ENCODE measurements around the gene TDRD15. TPM values are rescaled to one million over a fixed set of nuclear protein-coding genes. Genes with fewer than 3 reads are reported as not detected.

TDRD15 gene
- total and polyA plus RNA-seq, 2 of the 13 experiments (the other 11 are each of a cell fraction or from before 2014, with no cell fraction given) = 0.12 to 0.29 TPM

DNA sequence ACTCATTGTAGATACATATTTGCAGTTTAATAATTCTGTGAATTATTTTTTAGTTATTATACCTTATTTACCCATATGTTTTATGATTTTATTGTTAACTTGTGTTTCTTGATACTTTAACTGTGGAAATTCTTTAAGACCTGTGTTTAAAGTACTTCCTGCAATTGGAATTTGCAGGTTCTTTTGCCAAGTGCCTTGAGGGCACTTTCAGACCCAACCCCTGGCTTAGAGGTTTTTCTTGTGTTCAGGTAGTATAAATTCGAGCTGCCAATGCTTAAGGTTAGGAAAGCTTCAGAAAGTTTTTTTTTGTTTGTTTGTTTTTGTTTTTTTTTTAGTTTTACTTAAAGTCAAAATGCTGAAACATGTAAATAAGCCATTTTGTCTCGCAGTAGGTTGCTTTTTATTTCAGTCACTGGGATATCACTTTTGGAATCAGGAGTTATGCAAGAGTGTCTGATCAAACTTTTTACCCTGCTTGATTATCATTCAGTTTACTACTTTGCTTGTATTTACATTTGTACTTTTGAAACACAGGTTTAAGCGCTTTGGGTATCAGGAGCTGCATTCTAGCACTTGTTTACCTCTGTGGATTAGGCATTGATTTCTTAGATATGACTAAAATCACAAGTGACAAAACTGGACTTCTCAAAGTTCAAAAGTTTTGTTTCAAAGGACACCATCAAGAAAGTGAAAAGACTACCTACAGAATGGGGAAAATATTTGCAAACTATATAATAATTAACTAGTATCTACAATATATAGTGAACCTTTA lies 31.8 kb downstream of the TDRD15 start (continued):
- TF ChIP-seq, protein P1, sequence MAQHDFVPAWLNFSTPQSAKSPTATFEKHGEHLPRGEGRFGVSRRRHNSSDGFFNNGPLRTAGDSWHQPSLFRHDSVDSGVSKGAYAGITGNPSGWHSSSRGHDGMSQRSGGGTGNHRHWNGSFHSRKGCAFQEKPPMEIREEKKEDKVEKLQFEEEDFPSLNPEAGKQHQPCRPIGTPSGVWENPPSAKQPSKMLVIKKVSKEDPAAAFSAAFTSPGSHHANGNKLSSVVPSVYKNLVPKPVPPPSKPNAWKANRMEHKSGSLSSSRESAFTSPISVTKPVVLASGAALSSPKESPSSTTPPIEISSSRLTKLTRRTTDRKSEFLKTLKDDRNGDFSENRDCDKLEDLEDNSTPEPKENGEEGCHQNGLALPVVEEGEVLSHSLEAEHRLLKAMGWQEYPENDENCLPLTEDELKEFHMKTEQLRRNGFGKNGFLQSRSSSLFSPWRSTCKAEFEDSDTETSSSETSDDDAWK (CRISPR knock-in tag; IDR thresholded peaks at IDR 0.05) = no peak
- TF ChIP-seq SNRNP70 (IDR thresholded peaks at IDR 0.05; ENCODE audit: low read depth, low read length) (no peak), SP2 (CRISPR knock-in tag; IDR thresholded peaks at IDR 0.05) (no peak), ZNF484 (CRISPR knock-in tag; IDR thresholded peaks at IDR 0.05; ENCODE audit: borderline replicate concordance, low read depth) (no peak), CEBPG (CRISPR knock-in tag; IDR thresholded peaks at IDR 0.05) (peak; percentile 86), ZNF547 (CRISPR knock-in tag; IDR thresholded peaks at IDR 0.05) (no peak), POLR2AphosphoS2 (IDR thresholded peaks at IDR 0.05; ENCODE audit: low read depth, low read length) (no peak), JARID2 (CRISPR knock-in tag; IDR thresholded peaks at IDR 0.05; ENCODE audit: insufficient replicate concordance) (no peak), DPF2 (CRISPR knock-in tag; IDR thresholded peaks at IDR 0.05; ENCODE audit: borderline replicate concordance, low read depth) (peak; percentile 50; the same call in 1 of the 2 replicates), ZNF333 (CRISPR knock-in tag; IDR thresholded peaks at IDR 0.05; ENCODE audit: borderline replicate concordance) (no peak), RELA (CRISPR knock-in tag; IDR thresholded peaks at IDR 0.05) (no peak), ZNF749 (CRISPR knock-in tag; IDR thresholded peaks at IDR 0.05; ENCODE audit: borderline replicate concordance) (no peak), ZNF451 (CRISPR knock-in tag; IDR thresholded peaks at IDR 0.05) (no peak)
- TF ChIP-seq, protein P2, sequence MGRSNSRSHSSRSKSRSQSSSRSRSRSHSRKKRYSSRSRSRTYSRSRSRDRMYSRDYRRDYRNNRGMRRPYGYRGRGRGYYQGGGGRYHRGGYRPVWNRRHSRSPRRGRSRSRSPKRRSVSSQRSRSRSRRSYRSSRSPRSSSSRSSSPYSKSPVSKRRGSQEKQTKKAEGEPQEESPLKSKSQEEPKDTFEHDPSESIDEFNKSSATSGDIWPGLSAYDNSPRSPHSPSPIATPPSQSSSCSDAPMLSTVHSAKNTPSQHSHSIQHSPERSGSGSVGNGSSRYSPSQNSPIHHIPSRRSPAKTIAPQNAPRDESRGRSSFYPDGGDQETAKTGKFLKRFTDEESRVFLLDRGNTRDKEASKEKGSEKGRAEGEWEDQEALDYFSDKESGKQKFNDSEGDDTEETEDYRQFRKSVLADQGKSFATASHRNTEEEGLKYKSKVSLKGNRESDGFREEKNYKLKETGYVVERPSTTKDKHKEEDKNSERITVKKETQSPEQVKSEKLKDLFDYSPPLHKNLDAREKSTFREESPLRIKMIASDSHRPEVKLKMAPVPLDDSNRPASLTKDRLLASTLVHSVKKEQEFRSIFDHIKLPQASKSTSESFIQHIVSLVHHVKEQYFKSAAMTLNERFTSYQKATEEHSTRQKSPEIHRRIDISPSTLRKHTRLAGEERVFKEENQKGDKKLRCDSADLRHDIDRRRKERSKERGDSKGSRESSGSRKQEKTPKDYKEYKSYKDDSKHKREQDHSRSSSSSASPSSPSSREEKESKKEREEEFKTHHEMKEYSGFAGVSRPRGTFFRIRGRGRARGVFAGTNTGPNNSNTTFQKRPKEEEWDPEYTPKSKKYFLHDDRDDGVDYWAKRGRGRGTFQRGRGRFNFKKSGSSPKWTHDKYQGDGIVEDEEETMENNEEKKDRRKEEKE (IDR thresholded peaks at IDR 0.05) = no peak
- TF ChIP-seq, protein P3, sequence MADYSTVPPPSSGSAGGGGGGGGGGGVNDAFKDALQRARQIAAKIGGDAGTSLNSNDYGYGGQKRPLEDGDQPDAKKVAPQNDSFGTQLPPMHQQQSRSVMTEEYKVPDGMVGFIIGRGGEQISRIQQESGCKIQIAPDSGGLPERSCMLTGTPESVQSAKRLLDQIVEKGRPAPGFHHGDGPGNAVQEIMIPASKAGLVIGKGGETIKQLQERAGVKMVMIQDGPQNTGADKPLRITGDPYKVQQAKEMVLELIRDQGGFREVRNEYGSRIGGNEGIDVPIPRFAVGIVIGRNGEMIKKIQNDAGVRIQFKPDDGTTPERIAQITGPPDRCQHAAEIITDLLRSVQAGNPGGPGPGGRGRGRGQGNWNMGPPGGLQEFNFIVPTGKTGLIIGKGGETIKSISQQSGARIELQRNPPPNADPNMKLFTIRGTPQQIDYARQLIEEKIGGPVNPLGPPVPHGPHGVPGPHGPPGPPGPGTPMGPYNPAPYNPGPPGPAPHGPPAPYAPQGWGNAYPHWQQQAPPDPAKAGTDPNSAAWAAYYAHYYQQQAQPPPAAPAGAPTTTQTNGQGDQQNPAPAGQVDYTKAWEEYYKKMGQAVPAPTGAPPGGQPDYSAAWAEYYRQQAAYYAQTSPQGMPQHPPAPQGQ (CRISPR knock-in tag; IDR thresholded peaks at IDR 0.05; ENCODE audit: borderline replicate concordance) = no peak
- TF ChIP-seq, protein P4, sequence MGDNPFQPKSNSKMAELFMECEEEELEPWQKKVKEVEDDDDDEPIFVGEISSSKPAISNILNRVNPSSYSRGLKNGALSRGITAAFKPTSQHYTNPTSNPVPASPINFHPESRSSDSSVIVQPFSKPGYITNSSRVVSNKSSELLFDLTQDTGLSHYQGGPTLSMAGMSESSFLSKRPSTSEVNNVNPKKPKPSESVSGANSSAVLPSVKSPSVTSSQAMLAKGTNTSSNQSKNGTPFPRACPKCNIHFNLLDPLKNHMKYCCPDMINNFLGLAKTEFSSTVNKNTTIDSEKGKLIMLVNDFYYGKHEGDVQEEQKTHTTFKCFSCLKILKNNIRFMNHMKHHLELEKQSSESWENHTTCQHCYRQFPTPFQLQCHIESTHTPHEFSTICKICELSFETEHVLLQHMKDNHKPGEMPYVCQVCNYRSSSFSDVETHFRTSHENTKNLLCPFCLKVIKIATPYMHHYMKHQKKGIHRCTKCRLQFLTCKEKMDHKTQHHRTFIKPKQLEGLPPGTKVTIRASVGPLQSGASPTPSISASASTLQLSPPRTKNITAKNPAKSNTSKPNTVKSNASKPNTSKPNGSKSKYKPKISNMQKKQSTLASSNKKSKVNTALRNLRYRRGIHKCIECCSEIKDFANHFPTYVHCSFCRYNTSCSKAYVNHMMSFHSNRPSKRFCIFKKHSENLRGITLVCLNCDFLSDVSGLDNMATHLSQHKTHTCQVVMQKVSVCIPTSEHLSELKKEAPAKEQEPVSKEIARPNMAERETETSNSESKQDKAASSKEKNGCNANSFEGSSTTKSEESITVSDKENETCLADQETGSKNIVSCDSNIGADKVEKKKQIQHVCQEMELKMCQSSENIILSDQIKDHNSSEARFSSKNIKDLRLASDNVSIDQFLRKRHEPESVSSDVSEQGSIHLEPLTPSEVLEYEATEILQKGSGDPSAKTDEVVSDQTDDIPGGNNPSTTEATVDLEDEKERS (CRISPR knock-in tag; IDR thresholded peaks at IDR 0.05) = 0 out of 2 replicates have a peak, but pooled peaks have one; percentile 48

Measured in HepG2 (cell line).